ENCODE results near the gene TRMT11. TPM values are rescaled to one million over a fixed set of nuclear protein-coding genes. Genes with fewer than 3 reads are reported as not detected.
"Not testable (repeated sequence)": the region's sequence is repeated elsewhere in the genome, so short reads cannot be mapped to it uniquely, and the experiment has no call there.

TRMT11 gene
- total RNA-seq, 1 experiment from 2014 or later = 140 TPM

- H3K79me2 ChIP-seq (ENCODE audit: low read length) = peaks cover 71% of the 10 kb centered on the region
- no peak overlapping the region; the same call in 1 of the 2 replicates for H3K9ac ChIP-seq (ENCODE audit: low read length)
- H3K4me2 ChIP-seq (ENCODE audit: low read depth, low read length, poor library complexity, severe bottlenecking) = peak overlapping the region; percentile 97
- H3K36me3 ChIP-seq (ENCODE audit: insufficient read depth, low read length) = 0 out of 2 replicates have a peak, but pooled peaks cover 7% of the 10 kb centered on the region
- no peaks in the 10 kb centered on the region for H3K9me3 ChIP-seq (ENCODE audit: low read length)
- no peak overlapping the region; the same call in 1 of the 2 replicates for H3K4me3 ChIP-seq (ENCODE audit: low read length)
- no peaks in the 10 kb centered on the region for H3K9me2 ChIP-seq (replicated peaks; ENCODE audit: insufficient read depth, low read length)
- H3K27ac ChIP-seq (ENCODE audit: low read length) = no peak overlapping the region; the same call in 1 of the 2 replicates
- H2AFZ ChIP-seq (ENCODE audit: low read length) = no peak overlapping the region
- H3K27me3 ChIP-seq (ENCODE audit: low read length) = no peaks in the 10 kb centered on the region
- H4K20me1 ChIP-seq (ENCODE audit: insufficient read depth, low read depth, low read length) = no peaks in the 10 kb centered on the region
- DNase-seq = no peak
- peaks cover 46% of the 10 kb centered on the region for H3K4me1 ChIP-seq (ENCODE audit: low read length)
Measured at GRCh38 chr6:125959041-125959440, 27.3 kb upstream of the TRMT11 start.

- no peaks in the 10 kb centered on the region for H3K27me3 ChIP-seq (ENCODE audit: low read length)
- H3K9me2 ChIP-seq (replicated peaks; ENCODE audit: insufficient read depth, low read length) = no peaks in the 10 kb centered on the region
- H3K4me1 ChIP-seq (ENCODE audit: low read length) = peaks cover 41% of the 10 kb centered on the region
- H3K4me3 ChIP-seq (ENCODE audit: low read length) = no peak overlapping the region
- H3K9me3 ChIP-seq (ENCODE audit: low read length) = no peaks in the 10 kb centered on the region
- no peak for DNase-seq
- no peak overlapping the region for H3K9ac ChIP-seq (ENCODE audit: low read length)
- peaks cover 90% of the 10 kb centered on the region for H3K79me2 ChIP-seq (ENCODE audit: low read length)
- no peaks in the 10 kb centered on the region for H4K20me1 ChIP-seq (ENCODE audit: insufficient read depth, low read depth, low read length)
- H3K27ac ChIP-seq (ENCODE audit: low read length) = no peak overlapping the region
- no peak overlapping the region for H3K4me2 ChIP-seq (ENCODE audit: low read depth, low read length, poor library complexity, severe bottlenecking)
- H3K36me3 ChIP-seq (ENCODE audit: insufficient read depth, low read length) = 0 out of 2 replicates have a peak, but pooled peaks cover 7% of the 10 kb centered on the region
- no peak overlapping the region for H2AFZ ChIP-seq (ENCODE audit: low read length)
Measured at GRCh38 chr6:125961117-125961516, 25.2 kb upstream of the TRMT11 start.

GRCh38 chr6:125962900-125963497 lies 23.3 kb upstream of the TRMT11 start:
- Histone ChIP-seq H3K9me2 (replicated peaks; ENCODE audit: insufficient read depth, low read length) (no peaks in the 10 kb centered on the region), H4K20me1 (ENCODE audit: insufficient read depth, low read depth, low read length) (no peaks in the 10 kb centered on the region), H3K9ac (ENCODE audit: low read length) (no peak overlapping the region), H3K79me2 (ENCODE audit: low read length) (peaks cover 91% of the 10 kb centered on the region), H3K36me3 (ENCODE audit: insufficient read depth, low read length) (peaks cover 14% of the 10 kb centered on the region; the same call in 1 of the 2 replicates), H2AFZ (ENCODE audit: low read length) (no peak overlapping the region), H3K9me3 (ENCODE audit: low read length) (no peaks in the 10 kb centered on the region), H3K27ac (ENCODE audit: low read length) (no peak overlapping the region), H3K27me3 (ENCODE audit: low read length) (no peaks in the 10 kb centered on the region), H3K4me3 (ENCODE audit: low read length) (no peak overlapping the region), H3K4me2 (ENCODE audit: low read depth, low read length, poor library complexity, severe bottlenecking) (no peak overlapping the region), H3K4me1 (ENCODE audit: low read length) (peaks cover 41% of the 10 kb centered on the region)
- no peak for DNase-seq

GRCh38 chr6:125963817-125964216 lies 22.5 kb upstream of the TRMT11 start:
- Histone ChIP-seq H3K9ac (ENCODE audit: low read length) (no peak overlapping the region), H3K9me2 (replicated peaks; ENCODE audit: insufficient read depth, low read length) (no peaks in the 10 kb centered on the region), H3K4me1 (ENCODE audit: low read length) (peaks cover 41% of the 10 kb centered on the region), H3K27ac (ENCODE audit: low read length) (no peak overlapping the region), H3K79me2 (ENCODE audit: low read length) (peaks cover 91% of the 10 kb centered on the region), H4K20me1 (ENCODE audit: insufficient read depth, low read depth, low read length) (no peaks in the 10 kb centered on the region), H3K4me3 (ENCODE audit: low read length) (no peak overlapping the region), H2AFZ (ENCODE audit: low read length) (no peak overlapping the region), H3K9me3 (ENCODE audit: low read length) (no peaks in the 10 kb centered on the region), H3K4me2 (ENCODE audit: low read depth, low read length, poor library complexity, severe bottlenecking) (no peak overlapping the region), H3K36me3 (ENCODE audit: insufficient read depth, low read length) (peaks cover 20% of the 10 kb centered on the region; the same call in 1 of the 2 replicates), H3K27me3 (ENCODE audit: low read length) (no peaks in the 10 kb centered on the region)
- no peak for DNase-seq

GRCh38 chr6:125966569-125966968 lies 19.8 kb upstream of the TRMT11 start:
- Histone ChIP-seq H3K27me3 (ENCODE audit: low read length) (no peaks in the 10 kb centered on the region), H3K36me3 (ENCODE audit: insufficient read depth, low read length) (peaks cover 16% of the 10 kb centered on the region; the same call in 1 of the 2 replicates), H3K4me3 (ENCODE audit: low read length) (no peak overlapping the region), H3K4me2 (ENCODE audit: low read depth, low read length, poor library complexity, severe bottlenecking) (no peak overlapping the region), H3K4me1 (ENCODE audit: low read length) (peaks cover 34% of the 10 kb centered on the region), H4K20me1 (ENCODE audit: insufficient read depth, low read depth, low read length) (no peaks in the 10 kb centered on the region), H3K9me2 (replicated peaks; ENCODE audit: insufficient read depth, low read length) (no peaks in the 10 kb centered on the region), H3K27ac (ENCODE audit: low read length) (no peak overlapping the region), H3K79me2 (ENCODE audit: low read length) (peaks cover 89% of the 10 kb centered on the region), H2AFZ (ENCODE audit: low read length) (no peak overlapping the region), H3K9ac (ENCODE audit: low read length) (no peak overlapping the region), H3K9me3 (ENCODE audit: low read length) (no peaks in the 10 kb centered on the region)
- peak; percentile 51 for DNase-seq

- Histone ChIP-seq H2AFZ (ENCODE audit: low read length) (no peak overlapping the region), H3K9ac (ENCODE audit: low read length) (no peak overlapping the region), H3K36me3 (ENCODE audit: insufficient read depth, low read length) (peaks cover 21% of the 10 kb centered on the region; the same call in 1 of the 2 replicates), H3K4me3 (ENCODE audit: low read length) (no peak overlapping the region), H3K9me3 (ENCODE audit: low read length) (no peaks in the 10 kb centered on the region), H3K4me1 (ENCODE audit: low read length) (peaks cover 23% of the 10 kb centered on the region), H3K27ac (ENCODE audit: low read length) (no peak overlapping the region), H4K20me1 (ENCODE audit: insufficient read depth, low read depth, low read length) (no peaks in the 10 kb centered on the region), H3K27me3 (ENCODE audit: low read length) (no peaks in the 10 kb centered on the region), H3K79me2 (ENCODE audit: low read length) (peaks cover 82% of the 10 kb centered on the region), H3K4me2 (ENCODE audit: low read depth, low read length, poor library complexity, severe bottlenecking) (peak overlapping the region; percentile 37), H3K9me2 (replicated peaks; ENCODE audit: insufficient read depth, low read length) (no peaks in the 10 kb centered on the region)
- DNase-seq = no peak
Measured at GRCh38 chr6:125968493-125968892, 17.8 kb upstream of the TRMT11 start.

GRCh38 chr6:125970760-125971159 lies 15.6 kb upstream of the TRMT11 start:
- H4K20me1 ChIP-seq (ENCODE audit: insufficient read depth, low read depth, low read length) = no peaks in the 10 kb centered on the region
- no peak overlapping the region for H3K4me3 ChIP-seq (ENCODE audit: low read length)
- no peaks in the 10 kb centered on the region for H3K9me2 ChIP-seq (replicated peaks; ENCODE audit: insufficient read depth, low read length)
- H3K9me3 ChIP-seq (ENCODE audit: low read length) = no peaks in the 10 kb centered on the region
- H3K4me1 ChIP-seq (ENCODE audit: low read length) = peaks cover 32% of the 10 kb centered on the region
- peaks cover 29% of the 10 kb centered on the region for H3K36me3 ChIP-seq (ENCODE audit: insufficient read depth, low read length)
- no peaks in the 10 kb centered on the region for H3K27me3 ChIP-seq (ENCODE audit: low read length)
- no peak overlapping the region for H3K9ac ChIP-seq (ENCODE audit: low read length)
- H3K79me2 ChIP-seq (ENCODE audit: low read length) = peaks cover 68% of the 10 kb centered on the region
- no peak overlapping the region for H3K27ac ChIP-seq (ENCODE audit: low read length)
- H3K4me2 ChIP-seq (ENCODE audit: low read depth, low read length, poor library complexity, severe bottlenecking) = no peak overlapping the region
- no peak overlapping the region for H2AFZ ChIP-seq (ENCODE audit: low read length)
- DNase-seq = no peak

- not testable (repeated sequence) for H4K20me1 ChIP-seq (ENCODE audit: insufficient read depth, low read depth, low read length); H2AFZ ChIP-seq (ENCODE audit: low read length); DNase-seq; H3K27ac ChIP-seq (ENCODE audit: low read length); H3K9ac ChIP-seq (ENCODE audit: low read length); H3K9me2 ChIP-seq (replicated peaks; ENCODE audit: insufficient read depth, low read length); H3K9me3 ChIP-seq (ENCODE audit: low read length); H3K4me3 ChIP-seq (ENCODE audit: low read length); H3K4me2 ChIP-seq (ENCODE audit: low read depth, low read length, poor library complexity, severe bottlenecking); H3K27me3 ChIP-seq (ENCODE audit: low read length)
- Histone ChIP-seq H3K4me1 (ENCODE audit: low read length) (peaks cover 24% of the 10 kb centered on the region), H3K79me2 (ENCODE audit: low read length) (peaks cover 62% of the 10 kb centered on the region), H3K36me3 (ENCODE audit: insufficient read depth, low read length) (peaks cover 29% of the 10 kb centered on the region)
Measured at GRCh38 chr6:125972478-125972877, 13.9 kb upstream of the TRMT11 start.

All from Karpas-422 (cell line).